Activated gamma-delta T cell treated with Interleukin-2 at 50 U/mL for 16 hours (primary cell): Measurements from ENCODE around the gene NEGR1.
"Not testable (repeated sequence)": the region's sequence is repeated elsewhere in the genome, so short reads cannot be mapped to it uniquely, and the experiment has no call there.

Experiments used
- DNase-seq: peaks from one replicate; pipeline ENCODE4 v3.0.0-alpha.2; 2020

NEGR1 gene

DNA sequence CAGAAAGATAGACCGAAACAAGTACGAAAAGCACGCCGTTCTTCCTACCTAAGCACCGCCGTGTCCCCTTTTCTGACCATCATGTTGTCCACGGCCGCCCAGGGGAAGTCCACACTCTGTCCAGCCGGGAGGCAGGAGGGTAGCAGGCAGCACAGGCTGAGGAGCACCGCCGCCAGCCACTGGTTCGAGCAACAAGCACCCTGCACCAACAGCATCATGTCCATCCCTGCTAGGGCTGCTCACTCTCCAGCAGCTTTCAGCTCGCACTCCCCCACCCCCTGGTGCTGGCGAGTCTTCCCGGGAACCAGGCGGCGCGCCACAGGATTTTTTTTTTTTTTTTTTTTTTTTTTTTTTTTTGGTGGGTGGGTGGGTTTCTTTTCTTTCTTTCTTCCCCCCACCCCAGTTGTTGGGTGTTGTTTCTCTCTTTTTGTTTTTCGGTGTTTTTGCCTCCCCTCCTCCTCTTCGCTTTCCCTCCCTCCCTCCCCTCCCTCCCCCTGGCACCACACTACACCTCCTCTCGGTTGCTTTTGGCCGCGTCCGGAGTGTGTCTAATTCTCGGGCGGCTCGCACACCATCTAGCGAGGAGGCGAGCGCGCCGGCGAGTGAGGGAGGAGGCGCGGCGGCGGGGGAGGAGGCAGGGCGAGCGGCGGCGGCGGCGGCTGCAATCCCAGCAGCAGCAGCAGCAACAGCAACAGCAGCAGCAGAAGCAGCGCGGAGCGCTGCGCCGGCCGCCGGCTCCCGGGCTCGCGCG, at the start of gene NEGR1:
Gene NEGR1, minus strand, starts transcription at position 269 of the 751 bp plus-strand sequence.
- peak; percentile 58 for DNase-seq

DNA sequence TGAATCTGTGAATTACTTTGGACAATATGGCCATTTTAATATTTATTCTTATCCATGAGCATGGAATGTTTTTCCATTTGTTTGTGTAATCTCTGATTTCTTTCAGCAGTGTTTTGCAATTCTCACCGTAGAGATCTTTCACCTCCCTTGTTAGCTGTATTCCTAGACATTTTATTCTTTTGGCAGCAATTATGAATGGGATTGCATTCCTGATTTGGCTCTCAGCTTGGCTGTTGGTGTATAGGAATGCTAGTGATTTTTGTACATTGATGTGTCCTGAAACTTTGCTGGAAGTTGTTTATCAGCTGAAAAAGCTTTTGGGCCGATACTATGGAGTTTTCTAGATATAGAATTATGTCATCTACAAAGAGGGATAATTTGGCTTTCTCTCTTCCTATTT, 44.2 kb upstream of the NEGR1 start:
- DNase-seq: no peak

DNA sequence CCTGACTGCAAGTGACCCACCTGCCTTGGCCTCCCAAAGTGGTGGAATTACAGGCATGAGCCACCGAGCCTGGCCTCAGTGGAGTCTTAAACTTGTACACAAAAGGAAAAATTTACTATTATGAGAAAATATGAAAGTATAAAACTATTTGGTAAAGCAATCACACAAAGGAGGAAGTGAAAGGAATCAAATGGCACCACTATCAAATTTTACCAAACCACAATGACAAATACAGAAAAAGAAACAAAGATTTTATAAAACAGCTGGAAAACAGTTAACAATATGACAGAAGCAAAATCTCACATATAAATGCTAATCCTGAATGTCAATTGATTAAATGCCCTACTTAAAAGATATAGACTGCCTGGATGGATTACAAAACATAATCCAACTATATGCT, 42.1 kb upstream of the NEGR1 start:
- no peak for DNase-seq

DNA sequence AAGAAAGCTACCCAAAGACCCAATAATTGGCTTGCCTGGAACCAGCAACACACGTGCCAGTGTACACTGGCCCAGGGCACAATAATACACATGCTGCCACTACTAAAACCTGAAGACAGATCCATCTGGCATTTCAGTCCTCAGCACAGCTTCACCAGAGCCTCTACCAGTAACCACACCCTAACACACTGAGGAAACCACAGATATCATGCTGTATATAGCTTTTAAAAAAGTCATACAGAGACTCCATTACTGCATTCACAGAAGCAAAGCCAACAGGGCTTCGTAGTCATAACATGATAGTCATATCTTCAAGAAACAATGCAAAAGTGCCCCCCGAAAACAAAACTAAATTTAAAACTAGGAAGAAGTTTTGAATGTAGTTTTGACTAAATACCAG, 40.6 kb upstream of the NEGR1 start:
- DNase-seq: no peak

DNA sequence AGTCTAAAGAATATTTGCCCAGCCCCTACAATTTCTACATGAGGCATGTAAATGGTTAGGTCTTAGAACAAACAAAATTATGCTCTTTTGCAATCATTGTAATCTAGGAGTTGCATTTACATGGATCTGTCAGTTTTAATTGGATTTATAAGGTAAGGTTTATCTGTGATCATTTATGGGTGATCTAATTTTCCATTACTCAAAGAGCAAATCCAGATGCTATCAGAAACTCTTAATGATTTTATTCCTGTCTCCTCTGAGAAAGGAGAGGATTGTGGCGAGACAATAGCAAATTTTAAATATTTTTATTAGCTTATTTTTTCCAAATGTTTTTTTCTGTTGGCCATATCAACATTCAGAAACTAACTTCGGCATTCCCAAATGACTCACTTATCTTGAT, 14.2 kb upstream of the NEGR1 start:
- no peak for DNase-seq

DNA sequence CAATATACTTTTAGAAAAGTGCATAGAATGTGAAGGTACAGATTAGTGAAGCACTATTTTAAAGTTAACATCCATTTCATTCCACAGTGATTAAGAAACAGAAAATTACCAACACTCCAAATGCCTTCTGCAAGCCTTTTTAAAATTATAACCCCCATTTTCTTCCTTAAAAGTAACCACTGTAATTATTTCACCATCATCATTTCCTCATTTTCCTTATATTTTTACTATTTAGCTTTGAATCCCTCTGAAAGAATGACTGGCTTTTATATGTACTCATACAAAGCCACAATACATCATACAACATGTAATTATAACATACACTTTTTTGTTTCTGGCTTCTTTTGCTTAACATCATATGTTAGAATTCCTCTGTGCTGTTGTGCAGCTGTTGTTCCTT, 6.5 kb upstream of the NEGR1 start:
- DNase-seq: no peak

DNA sequence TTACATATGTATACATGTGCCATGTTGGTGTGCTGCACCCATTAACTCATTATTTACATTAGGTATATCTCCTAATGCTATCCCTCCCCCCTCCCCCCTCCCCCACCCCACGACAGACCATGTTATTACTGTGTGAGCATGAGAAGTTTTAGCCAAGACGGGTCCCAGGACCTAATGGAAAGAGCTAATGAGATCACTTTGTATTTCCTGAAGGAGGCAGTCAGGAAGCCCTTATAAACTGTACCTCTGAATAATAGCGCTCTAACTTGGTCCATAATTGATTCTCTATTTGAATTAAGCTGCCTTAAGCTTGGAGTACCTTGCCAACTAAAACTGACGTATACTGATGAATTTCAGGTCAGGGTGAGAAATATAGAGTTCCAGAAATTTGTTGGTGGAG, 4.1 kb upstream of the NEGR1 start:
- no peak for DNase-seq

DNA sequence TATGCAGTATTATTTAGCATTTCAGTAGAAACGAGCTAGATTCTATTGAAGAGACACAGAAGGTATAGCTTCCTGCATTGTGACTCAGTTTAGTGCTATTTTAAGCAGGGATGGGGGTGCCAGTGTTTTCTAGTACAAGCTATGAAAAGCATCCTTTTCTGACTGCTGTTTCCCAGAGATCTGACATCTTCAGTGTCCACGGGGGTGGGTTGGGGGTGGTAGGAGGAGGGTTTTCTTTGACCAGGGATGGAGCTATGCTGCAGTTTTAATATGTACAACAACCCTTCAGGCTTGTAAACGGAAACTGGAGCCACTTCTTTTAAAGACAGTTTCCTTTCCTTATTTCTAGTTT, 2.7 kb upstream of the NEGR1 start:
- no peak for DNase-seq

DNA sequence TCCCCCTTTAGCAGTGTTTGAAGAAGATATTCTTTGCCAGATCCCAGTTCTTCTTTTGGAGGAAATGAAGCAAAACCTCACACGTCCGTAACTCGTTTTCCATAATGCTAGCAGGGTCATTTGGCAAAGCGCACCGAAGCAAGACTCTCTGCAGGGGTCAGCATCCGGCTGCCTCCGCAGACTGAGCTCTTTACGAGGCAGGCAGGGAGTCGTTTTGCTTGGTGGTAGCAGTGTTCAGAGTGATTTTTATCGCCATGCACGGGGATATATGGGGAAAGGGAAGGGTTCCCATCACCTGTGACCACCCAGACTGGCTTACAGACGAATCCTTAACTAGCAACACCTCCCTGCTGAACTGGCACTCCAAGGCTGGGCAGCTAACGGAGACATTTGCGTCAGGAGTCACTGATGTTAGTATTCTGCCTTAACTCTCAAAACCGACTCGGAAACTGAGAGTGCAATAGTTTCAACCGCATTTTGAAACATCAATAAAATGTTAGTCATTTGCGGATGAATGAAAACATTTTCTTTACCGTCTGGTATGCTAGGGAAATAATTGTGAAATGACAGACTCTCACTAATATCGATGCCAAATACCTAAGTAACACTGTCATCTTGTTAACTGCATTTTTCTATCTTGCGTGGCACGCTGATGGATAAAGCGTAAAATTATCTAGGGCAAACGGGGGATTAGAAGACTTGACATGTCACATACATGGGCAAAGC, 2.2 kb upstream of the NEGR1 start:
- DNase-seq: peak; percentile 10

DNA sequence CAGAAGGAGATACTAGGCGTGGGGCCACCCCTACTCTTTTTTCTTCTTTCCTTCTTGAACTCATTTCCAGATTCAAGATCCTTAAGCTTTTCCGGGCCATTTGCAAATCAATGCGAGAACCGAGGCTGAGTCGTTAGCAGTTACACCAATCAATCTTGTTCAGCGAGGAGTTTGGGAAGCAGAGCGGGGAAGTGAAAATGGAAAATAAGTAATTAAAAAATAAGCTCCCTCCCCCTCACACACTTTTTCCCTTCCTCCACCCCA, 1.7 kb upstream of the NEGR1 start:
- DNase-seq: no peak

DNA sequence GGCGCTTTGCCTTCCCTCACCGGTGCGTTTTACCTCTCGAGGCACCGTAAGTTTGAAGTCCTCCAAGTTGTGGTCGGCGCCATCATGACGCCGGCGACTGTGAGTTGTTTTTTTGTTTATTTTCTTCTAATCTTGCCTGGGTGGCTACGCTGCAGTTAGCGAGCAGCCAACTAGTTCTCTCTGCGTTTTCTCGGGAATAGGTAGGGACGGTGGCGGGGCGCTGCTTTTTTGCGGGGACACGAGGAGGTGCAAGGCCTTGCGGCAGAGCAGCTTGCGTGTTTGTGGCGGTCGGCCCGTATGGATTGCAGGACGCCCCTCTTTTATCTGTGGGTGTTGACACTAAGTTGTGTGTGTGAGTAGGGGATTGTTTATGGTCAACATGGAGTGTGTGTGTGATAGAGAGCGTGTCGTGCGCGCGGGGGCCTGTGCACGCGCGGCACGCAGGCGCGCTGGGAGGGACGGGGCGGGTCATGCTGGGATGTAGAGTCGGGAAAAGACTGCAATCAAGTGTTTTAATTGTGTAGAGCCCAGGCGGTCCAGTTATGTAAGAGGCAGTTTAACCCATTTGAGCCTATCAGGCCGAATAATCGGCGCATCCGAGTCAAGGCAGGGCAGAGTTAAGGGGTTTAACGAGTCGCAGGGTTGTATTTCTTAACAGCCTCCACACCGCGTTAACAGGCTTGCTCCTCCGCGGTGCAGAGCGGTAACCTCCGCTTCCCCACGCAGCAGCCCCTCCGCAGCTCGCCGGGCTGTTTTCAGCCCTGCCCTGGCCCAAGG, 1.2 kb upstream of the NEGR1 start:
- DNase-seq: peak; percentile 14

DNA sequence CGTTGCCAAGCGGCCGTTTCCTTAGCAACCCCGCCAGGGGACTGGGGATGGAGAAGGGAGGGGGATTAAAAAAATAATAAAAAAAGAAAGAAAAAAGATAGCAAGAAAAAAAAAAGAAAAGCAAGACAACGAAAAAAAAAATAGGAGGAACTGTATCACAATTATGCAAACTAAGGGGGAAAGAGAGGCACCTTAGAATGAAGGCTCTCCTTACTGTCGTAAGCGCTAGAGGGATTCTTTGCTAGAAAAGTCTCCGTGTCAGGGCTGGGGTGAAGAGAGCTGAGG, 625 bp upstream of the NEGR1 start:
- DNase-seq: no peak

DNA sequence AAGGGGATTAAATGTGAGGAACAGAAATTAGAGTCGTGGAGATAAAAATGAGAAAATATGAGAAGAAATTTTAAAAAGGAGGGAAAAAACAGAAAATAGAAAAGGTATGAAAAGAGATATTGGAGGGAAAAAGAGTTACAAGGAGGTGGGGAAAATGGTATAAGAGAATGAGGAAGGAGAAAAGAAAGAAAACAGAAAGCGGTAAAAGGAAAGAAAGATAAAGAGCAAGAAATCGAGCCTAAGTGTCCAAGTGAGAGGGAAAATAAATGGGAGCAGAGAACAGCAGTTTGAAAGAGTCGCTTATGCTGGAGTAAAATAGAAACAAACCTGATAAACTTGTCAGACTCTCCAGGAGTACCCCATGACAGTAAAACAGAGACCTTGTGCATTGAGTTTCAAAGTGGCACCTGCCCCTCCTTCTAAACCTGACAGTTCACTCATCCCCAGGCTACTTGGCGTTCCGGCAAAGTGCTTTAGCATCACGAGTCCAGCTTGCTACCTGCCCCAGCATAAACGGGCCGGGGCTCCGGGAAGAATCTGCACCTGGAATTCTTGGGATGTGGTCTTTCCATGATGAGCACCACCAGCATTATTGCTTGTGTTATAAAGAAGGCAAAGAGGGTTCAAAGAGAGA, 585 bp downstream of the NEGR1 start:
- no peak for DNase-seq

DNA sequence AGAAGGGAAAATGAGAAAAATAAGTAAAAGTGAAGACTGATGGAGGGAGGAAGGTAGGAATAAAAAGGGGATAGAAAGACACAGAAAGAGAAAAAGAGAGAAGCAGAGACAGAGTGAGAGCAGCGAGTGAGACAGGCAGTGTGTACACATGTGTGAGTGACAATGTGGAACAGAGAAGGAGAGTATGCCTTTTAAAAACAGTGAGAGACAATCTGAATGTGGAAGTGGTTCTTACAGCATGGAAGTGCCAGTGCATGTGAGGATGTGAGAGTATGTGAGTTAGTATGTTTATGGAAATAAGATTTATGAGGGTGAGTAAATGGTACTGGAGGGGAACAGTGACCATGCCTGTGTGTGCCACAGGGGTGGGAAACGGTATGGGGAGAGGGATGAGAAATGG, 1.2 kb downstream of the NEGR1 start:
- DNase-seq: no peak

DNA sequence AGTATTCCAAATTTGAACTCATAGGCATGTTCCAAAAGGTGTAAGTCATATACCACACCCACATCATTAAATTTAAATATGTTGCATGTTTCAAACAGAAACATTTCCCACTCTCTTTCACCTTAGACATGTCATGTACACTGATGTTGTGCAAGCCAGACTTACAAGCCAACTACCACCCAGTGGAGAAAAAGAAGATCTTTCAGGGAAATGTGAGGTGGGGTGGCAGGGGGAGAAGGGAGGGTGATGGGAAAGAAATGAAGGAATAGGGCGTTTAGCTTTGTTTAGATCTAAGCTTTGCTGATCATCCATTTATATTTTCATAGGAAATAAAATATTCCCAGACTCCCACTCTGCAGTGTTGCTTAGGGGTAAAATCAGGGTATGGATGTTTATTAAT, 1.6 kb downstream of the NEGR1 start:
- no peak for DNase-seq

DNA sequence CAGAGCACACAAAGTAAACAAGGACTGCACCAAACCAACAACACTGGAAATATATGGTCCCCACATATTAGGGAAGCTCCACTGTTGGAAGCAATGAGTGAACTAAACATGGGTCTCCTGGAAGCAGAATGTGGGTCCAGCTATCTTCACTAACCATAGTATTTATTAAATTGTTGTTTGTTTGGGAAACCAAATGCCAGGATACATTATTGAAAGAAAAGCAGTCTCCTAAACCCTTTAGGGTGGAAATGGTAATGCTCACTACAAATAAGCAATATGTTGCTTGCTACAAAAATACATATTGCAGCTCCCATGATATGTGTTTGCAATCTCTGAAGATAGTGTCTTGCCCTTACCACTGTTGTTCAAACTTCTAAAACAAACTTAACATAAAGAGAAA, 2.2 kb downstream of the NEGR1 start:
- no peak for DNase-seq

DNA sequence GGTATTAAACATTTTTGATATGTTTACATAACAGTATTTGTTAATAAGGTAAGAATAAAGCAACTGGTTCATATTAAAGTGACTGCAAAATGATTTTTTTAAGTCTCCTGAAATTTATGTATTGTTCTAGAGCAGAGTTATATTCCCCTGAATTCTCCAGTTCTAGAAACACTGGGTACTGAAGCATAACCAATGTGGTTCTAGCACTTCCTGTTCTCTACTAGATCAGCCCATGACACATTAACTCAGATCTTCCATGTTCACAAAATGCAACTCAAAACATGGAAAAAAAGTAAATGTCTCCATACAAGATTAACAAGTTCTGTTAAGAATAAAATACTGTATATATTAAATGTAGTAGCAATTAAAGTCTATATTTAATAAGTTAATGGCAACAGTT, 3.9 kb downstream of the NEGR1 start:
- no peak for DNase-seq

DNA sequence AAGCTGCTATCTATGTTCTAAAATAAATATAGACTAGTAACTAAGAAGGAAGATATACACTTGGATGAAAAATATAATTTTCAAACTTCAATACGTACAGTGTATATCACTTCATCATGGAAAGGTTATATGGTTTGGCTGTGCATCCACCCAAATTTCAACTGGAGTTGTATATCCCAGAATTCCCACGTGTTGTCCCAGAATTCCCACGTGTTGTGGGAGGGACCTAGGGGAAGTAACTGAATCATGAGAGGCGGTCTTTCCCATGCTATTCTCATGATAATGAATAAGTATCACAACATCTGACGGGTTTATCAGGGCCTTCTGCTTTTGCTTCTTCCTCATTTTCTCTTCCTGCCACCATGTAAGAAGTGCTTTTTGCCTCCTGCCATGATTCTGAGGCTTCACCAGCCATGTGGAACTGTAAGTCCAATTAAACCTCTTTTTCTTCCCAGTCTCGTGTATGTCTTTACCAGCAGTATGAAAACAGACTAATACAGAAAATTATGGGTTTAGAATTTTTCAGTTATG, 10.7 kb downstream of the NEGR1 start:
- no peak for DNase-seq

DNA sequence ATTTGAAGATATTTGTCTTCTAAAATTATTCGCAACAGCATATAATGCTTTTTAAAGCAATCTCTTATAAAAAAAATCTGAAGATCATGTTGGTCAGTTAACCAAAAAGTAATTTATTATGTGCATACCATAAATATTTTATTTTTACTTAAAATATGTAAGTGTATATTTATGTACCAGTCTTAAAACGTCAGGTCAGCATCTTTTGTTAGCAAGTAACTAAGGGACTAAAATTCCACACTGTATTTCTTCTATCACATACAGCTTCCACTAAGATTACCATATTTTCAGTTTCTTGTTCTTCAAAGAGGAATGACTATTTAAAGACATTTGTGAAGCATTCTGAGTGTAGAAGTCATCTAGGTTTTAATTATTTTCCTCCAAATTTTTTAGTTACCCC, 19.6 kb downstream of the NEGR1 start:
- no peak for DNase-seq

DNA sequence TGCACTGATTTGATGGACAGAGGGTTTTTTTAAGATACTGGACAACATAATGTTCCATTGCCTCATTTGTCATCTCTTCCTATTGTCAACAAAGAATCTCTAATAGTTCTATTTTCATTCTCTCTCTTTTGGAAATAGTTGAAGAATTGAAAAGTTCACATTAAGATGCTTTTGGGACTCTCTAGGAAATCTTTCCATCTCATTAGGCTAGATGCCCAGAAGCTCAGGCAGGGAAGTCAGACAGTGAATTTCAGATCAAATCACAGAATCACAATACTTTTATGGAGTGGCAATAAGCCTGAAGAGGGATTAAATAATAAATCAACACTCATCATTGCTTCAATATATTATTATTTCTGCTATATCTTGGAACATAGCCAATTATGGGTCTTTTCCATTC, 29.2 kb downstream of the NEGR1 start:
- DNase-seq: no peak

DNA sequence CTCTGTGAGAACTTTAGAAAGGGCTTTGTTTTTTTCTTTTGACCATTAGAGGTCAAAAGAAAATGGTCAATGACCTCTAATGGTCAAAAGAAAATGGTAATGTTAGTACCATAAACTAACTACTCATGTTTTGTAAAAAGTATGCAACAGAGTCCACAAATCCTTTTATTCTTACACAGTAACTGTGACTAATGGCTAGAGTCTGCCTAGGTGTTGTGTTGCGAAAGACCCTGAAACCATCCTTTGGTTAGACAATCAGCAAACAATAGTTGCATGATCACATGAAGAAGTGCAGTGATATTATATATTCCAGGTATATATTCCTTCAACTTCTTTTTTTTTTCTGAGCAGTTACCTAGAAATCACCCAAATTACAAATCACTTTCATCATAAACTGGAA, 40.9 kb downstream of the NEGR1 start:
- DNase-seq: no peak

DNA sequence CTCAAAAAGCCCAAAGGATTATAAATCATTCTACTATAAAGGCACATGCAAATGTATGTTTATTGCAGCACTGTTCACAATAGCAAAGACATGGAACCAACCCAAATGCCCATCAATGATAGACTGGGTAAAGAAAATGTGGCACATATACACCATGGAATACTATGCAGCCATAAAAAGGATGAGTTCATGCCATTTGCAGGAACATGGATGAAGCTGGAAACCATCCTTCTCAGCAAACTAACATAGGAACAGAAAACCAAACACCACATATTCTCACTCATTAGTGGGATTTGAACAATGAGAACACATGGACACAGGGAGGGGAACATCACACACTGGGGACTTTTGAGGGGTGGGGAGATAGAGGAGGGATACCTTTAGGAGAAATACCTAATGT, 46.4 kb downstream of the NEGR1 start:
- not testable (repeated sequence) for DNase-seq

DNA sequence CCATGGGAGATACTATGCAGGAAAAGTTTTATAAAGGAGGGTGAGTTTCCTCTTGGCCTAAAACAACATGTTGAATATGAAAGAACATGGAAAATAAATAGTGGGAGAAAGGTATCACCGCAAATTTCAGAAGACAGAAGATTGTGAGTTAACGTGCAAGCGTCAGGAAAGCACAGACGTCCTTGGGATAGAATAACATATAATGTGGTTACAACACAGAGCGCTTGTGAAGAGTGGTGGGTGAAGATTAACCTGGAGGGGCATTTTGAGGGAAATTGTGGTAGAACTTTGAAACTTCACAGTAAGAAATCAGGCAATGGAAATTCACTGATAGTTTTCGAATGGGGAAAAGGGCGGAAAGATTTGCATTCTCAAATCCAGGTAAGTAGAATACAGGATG, 47.3 kb downstream of the NEGR1 start:
- DNase-seq: no peak

DNA sequence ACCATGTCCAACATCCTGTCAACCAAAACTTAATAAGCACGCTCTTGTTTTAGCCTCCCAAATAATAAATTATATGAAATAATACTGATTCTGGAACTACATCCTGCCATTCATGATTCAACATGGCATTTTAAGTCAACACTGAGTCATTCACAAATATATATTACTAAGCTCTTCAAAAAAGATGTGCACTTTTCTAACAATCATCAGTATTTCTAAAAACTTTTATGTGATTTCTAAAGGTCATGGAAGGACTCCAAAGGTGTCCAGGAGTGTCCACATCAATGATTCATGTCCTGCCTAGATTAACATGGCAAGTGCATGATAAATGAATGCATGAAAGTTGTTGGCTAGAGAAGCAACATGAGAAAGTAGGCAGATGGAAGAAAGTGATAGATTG, 51.6 kb downstream of the NEGR1 start:
- DNase-seq: no peak
